AG04450 (cell line): ENCODE measurements around the gene NFIL3. TPM values are rescaled to one million over a fixed set of nuclear protein-coding genes. Genes with fewer than 3 reads are reported as not detected.

ENCODE experiments used
- CTCF ChIA-PET: fragments of 300-600, 350-600 bp; formaldehyde crosslinking; extraction: SDS; loops from one replicate; lab custom pipeline; 2022; ENCODE audit warnings: antibody characterized with exemption, inconsistent platforms; lab: Charles Lee
- POLR2A ChIA-PET: fragments of 350-600 bp; formaldehyde crosslinking; extraction: SDS; loops from one replicate; lab custom pipeline; 2021; ENCODE audit warnings: antibody characterized with exemption, inconsistent platforms; lab: Yijun Ruan, JAX
- DNase-seq: peaks from one replicate; pipeline ENCODE4 v3.0.0-alpha.2; 2011; ENCODE audit warnings: low read depth, low spot score
- H3K27ac ChIP-seq: one replicate; pipeline ENCODE4 v1.5.1; 2012; ENCODE audit warnings: low read depth, low read length, control low read depth
- H3K27me3 ChIP-seq: one replicate; pipeline ENCODE4 v1.6.0; 2012; ENCODE audit warnings: low read length; ENCODE audit not compliant: control insufficient read depth, insufficient read depth
- H3K4me3 ChIP-seq: 2 replicates; pipeline ENCODE4 v1.5.1; 2011; ENCODE audit warnings: mild to moderate bottlenecking, low read depth, low read length, control low read depth
- H3K9me3 ChIP-seq: 2 replicates; pipeline ENCODE4 v1.5.1; 2012; ENCODE audit warnings: low read length; ENCODE audit not compliant: control insufficient read depth, insufficient read depth
- polyA plus RNA-seq: library from polyadenylated mRNA; depleted of rRNA; stranded (reverse); fragments of >200 nt; gene quantifications from 2 replicates; pipeline ENCODE4 v1.2.3, GENCODE V29; 2011
- TF ChIP-seq, protein P1 (sequence below): IDR thresholded peaks from 2 replicates; pipeline ENCODE4 v1.5.1; 2011; ENCODE audit warnings: low read depth, low read length, control low read depth, inconsistent platforms

The NFIL3 gene
- polyA plus RNA-seq, 1 experiment = 30.3 TPM

DNA sequence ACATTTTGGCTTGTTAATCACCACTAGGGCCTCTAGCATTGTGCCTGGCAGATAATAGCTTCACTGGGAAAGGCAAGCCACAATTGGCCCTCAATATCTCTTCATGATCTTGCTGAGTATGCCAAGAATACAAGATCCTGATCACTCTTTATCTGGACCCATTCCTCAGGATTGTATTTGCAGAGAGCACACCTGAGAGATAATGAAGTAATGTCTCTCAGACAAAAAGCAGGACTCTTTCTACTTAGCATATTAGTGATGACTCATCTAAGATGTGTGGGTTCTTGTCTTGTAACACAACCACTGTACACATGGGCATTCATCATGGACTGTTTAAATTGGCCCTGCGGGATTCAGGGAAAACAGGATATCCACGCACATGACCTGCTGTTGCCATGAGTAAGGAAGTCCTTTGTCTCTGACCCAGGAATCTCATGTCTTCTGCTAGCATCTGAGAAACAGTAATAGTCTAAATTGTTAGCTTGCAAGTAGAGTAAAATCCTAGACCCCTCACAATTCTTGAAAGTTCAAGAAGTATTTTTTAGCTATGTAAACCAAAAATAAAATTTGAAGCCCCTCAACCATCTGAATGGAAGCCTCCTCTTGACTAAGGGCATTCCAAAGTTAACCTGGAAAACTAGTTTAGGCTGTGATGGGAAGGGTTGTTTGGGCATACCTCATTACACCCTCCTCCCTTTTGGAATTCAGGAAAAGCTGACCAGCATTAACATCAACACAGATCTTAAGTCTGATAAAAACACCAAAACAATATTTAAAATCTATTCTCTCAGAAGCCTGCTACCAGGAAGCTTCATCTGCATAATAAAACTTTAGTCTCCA is 28.0 kb upstream of the NFIL3 start:
- Histone ChIP-seq H3K27ac (no peak overlapping the region), H3K4me3 (no peak overlapping the region), H3K27me3 (no peaks in the 10 kb centered on the region), H3K9me3 (no peaks in the 10 kb centered on the region)
- DNase-seq = no peak
- ChIA-PET CTCF (no interaction called here), POLR2A (no interaction called here)
- TF ChIP-seq, protein P1, sequence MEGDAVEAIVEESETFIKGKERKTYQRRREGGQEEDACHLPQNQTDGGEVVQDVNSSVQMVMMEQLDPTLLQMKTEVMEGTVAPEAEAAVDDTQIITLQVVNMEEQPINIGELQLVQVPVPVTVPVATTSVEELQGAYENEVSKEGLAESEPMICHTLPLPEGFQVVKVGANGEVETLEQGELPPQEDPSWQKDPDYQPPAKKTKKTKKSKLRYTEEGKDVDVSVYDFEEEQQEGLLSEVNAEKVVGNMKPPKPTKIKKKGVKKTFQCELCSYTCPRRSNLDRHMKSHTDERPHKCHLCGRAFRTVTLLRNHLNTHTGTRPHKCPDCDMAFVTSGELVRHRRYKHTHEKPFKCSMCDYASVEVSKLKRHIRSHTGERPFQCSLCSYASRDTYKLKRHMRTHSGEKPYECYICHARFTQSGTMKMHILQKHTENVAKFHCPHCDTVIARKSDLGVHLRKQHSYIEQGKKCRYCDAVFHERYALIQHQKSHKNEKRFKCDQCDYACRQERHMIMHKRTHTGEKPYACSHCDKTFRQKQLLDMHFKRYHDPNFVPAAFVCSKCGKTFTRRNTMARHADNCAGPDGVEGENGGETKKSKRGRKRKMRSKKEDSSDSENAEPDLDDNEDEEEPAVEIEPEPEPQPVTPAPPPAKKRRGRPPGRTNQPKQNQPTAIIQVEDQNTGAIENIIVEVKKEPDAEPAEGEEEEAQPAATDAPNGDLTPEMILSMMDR = no peak

DNA sequence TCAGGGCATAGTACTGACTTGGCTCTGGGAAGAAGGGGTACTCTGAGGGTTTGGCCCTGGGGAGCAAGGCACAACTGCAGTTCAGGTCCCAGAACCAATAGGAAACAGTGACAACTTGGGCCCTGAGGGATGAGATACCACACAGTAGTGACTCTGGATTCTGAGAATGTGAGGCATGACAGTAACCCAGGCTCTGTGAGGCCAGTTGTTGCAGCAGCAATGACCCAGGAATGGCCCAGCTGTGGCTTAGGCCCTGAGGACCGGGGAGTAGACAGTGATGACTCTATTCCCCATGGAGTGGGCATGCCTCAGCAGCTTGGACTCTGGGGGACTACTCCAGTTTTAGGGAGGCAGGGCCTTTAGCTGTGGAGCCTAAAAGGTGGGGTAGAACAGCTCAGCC is 21.5 kb upstream of the NFIL3 start:
- H3K27ac ChIP-seq = no peak overlapping the region
- H3K9me3 ChIP-seq = peaks cover 23% of the 10 kb centered on the region
- no peak overlapping the region for H3K4me3 ChIP-seq
- CTCF ChIA-PET = interaction anchor here (0.6 kb wide), 1 partner anchor 132 kb away, joined by 3 read pairs; no protein-coding TSS in a partner anchor
- TF ChIP-seq, protein P1 = no peak
- POLR2A ChIA-PET = no interaction called here
- no peaks in the 10 kb centered on the region for H3K27me3 ChIP-seq
- no peak for DNase-seq

DNA sequence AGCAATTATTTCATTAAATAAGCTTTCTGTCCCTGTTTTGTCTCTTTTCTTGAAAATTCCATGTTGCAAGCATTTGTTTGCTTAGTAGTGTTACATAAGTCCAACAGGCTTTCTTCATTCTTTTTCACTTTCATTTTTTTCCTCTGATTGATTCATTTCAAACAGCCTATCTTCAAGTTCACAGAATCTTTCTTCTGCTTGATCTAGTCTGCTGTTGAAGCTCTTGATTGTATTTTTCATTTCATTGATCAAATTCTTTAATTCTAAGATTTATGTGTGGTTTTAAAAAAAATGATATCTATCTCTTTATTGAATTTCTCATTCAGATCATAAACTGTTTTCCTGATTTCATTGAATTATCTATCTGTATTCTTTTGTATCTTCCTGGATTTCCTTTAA is 20.4 kb upstream of the NFIL3 start:
- DNase-seq = no peak
- POLR2A ChIA-PET = no interaction called here
- no peak overlapping the region for H3K27ac ChIP-seq
- TF ChIP-seq, protein P1 = no peak
- CTCF ChIA-PET = interaction anchor here (1.4 kb wide), 1 partner anchor 11 kb away, joined by 5 read pairs; no protein-coding TSS in a partner anchor
- no peak overlapping the region for H3K4me3 ChIP-seq
- H3K27me3 ChIP-seq = no peaks in the 10 kb centered on the region
- peaks cover 23% of the 10 kb centered on the region for H3K9me3 ChIP-seq

DNA sequence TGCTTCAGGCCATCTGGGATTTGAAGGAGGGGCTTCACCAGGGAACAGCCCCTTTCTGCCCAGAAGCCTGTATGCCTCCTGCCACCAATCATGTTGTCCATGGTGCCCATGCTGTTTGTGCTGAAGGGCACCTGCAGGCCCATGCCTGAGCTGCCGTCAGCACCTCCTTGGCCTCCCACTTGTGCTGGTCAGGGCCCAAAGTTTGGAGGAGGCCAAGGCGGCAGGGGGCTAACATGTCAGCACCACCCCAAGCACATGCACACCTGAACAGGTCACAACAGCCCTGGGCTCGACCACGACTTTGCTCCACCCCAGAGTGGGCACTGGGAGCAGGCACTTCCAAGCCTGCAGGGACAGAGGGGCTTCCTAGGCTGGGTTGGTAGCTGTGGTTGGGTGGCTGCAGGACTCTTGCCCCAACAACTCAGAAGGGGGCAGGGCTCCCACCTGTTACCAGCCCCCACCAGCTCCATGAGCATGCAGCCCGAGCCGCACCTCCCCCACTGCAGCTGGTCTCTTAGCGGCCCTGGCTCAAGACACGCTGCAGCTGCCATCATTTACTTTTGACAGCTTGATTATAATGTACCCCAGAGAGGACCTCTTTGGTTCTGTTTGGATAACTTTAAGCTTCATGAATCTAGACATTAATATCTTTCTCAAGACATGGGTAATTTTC is 19.8 kb upstream of the NFIL3 start:
- Histone ChIP-seq H3K4me3 (no peak overlapping the region), H3K27me3 (no peaks in the 10 kb centered on the region), H3K9me3 (peaks cover 23% of the 10 kb centered on the region), H3K27ac (no peak overlapping the region)
- TF ChIP-seq, protein P1 = no peak
- ChIA-PET POLR2A (no interaction called here), CTCF (interaction anchor here (1.4 kb wide), 1 partner anchor 11 kb away, joined by 5 read pairs; no protein-coding TSS in a partner anchor)
- no peak for DNase-seq

DNA sequence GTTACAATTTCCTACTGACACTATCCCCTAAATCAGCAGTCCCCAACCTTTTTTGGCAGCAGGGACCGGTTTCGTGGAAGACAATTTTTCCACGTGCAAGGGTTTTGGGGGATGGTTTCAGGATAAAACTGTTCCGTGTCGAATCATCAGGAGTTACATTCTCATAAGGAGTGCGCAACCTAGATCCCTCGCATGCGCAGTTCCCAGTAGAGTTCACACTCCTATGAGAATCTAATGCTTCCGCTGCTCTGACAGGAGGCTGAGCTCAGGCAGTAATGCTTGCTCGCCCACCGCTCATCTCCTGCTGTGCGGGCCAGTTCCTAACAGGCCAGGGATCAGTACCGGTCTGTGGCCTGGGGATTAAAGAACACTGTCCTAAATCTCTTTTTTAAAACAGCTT is 13.2 kb upstream of the NFIL3 start:
- POLR2A ChIA-PET = no interaction called here
- CTCF ChIA-PET = interaction anchor here (0.5 to 1.0 kb wide), 2 partner anchors 522 to 750 kb away, joined by 3 to 5 read pairs; no protein-coding TSS in a partner anchor
- TF ChIP-seq, protein P1 = no peak

More for the DNA sequence above, 13.2 kb upstream of the NFIL3 start:
- Histone ChIP-seq H3K9me3 (no peaks in the 10 kb centered on the region), H3K27ac (no peak overlapping the region), H3K27me3 (no peaks in the 10 kb centered on the region), H3K4me3 (no peak overlapping the region)
- no peak for DNase-seq
